ENCODE results near the gene RSPRY1.
"Not testable (repeated sequence)": the region's sequence is repeated elsewhere in the genome, so short reads cannot be mapped to it uniquely, and the experiment has no call there.

Gene RSPRY1

GRCh38 chr16:57271867-57272495, 85.9 kb downstream of the RSPRY1 start:
- no peaks in the 10 kb centered on the region for H3K27me3 ChIP-seq (ENCODE audit: control insufficient read depth, insufficient read depth, low read length, poor library complexity, severe bottlenecking)
- peaks cover 17% of the 10 kb centered on the region for H3K4me1 ChIP-seq (ENCODE audit: control insufficient read depth, insufficient read depth, low read length)
- H3K4me3 ChIP-seq (ENCODE audit: insufficient read depth, low read depth, low read length) = no peak overlapping the region
- H3K36me3 ChIP-seq (ENCODE audit: control insufficient read depth, insufficient read depth, low read length) = no peaks in the 10 kb centered on the region
- no peaks in the 10 kb centered on the region for H3K9me3 ChIP-seq (ENCODE audit: control insufficient read depth, low read length)
- WGBS, 2 experiments = 92 to 94% methylated on average over 5 of the region's 5 CpGs
- H3K27ac ChIP-seq (ENCODE audit: insufficient read depth, low read depth, low read length, poor library complexity, severe bottlenecking) = no peak overlapping the region

DNA sequence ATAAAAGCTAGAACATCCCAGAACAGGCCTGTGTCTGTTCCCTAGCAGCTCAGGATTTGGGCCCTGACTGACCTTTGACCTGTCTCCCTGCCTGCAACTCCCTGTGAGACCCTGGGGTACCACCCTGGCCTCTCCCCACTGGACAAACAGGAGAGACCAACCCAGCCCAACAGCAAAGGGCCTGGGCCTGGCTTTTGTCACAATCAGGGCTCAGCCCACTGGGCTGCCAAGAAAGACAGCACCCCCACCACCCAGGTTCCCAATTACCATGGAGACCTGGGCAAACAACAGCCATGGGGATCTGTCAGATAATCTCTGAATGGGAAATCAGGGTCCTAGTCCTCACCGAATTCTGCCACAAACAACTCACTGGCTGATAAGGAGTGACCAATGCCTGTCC, 87.2 kb downstream of the RSPRY1 start:
- Histone ChIP-seq H3K27ac (ENCODE audit: insufficient read depth, low read depth, low read length, poor library complexity, severe bottlenecking) (peak overlapping the region; percentile 58), H3K9me3 (ENCODE audit: control insufficient read depth, low read length) (no peaks in the 10 kb centered on the region), H3K4me3 (ENCODE audit: insufficient read depth, low read depth, low read length) (no peak overlapping the region), H3K27me3 (ENCODE audit: control insufficient read depth, insufficient read depth, low read length, poor library complexity, severe bottlenecking) (no peaks in the 10 kb centered on the region), H3K4me1 (ENCODE audit: control insufficient read depth, insufficient read depth, low read length) (peaks cover 17% of the 10 kb centered on the region), H3K36me3 (ENCODE audit: control insufficient read depth, insufficient read depth, low read length) (no peaks in the 10 kb centered on the region)
- 69% methylated on average over 1 of the region's 1 CpG for WGBS, 2 experiments

DNA sequence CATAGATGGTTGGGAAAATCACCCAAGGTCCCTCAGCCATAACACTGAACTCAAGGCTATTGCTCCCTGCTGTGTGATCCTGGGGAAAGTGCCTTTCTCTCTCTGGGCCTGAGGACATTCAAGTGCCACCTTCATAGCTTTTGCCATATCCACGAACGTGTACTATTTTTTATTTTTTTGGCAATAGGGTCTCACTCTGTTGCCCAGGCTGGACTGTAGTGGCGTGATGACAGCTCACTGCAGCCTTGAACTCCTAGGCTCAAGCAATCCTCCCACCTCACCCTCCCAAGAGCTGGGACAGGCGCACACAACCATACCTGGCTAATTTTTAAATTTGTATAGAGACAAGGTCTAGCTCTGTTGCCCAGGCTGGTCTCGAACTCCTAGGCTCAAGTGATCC, 87.7 kb downstream of the RSPRY1 start:
- 91 to 93% methylated on average over 5 of the region's 5 CpGs for WGBS, 2 experiments

GRCh38 chr16:57275946-57276345, 89.8 kb downstream of the RSPRY1 start:
- H3K4me1 ChIP-seq (ENCODE audit: control insufficient read depth, insufficient read depth, low read length); H3K4me3 ChIP-seq (ENCODE audit: insufficient read depth, low read depth, low read length); H3K9me3 ChIP-seq (ENCODE audit: control insufficient read depth, low read length); H3K27ac ChIP-seq (ENCODE audit: insufficient read depth, low read depth, low read length, poor library complexity, severe bottlenecking); H3K27me3 ChIP-seq (ENCODE audit: control insufficient read depth, insufficient read depth, low read length, poor library complexity, severe bottlenecking); H3K36me3 ChIP-seq (ENCODE audit: control insufficient read depth, insufficient read depth, low read length): not testable (repeated sequence)
- 89 to 93% methylated on average over 5 of the region's 5 CpGs for WGBS, 2 experiments

More for the DNA sequence above, 87.7 kb downstream of the RSPRY1 start:
- H3K4me1 ChIP-seq (ENCODE audit: control insufficient read depth, insufficient read depth, low read length) = peaks cover 17% of the 10 kb centered on the region
- H3K9me3 ChIP-seq (ENCODE audit: control insufficient read depth, low read length) = no peaks in the 10 kb centered on the region
- no peaks in the 10 kb centered on the region for H3K36me3 ChIP-seq (ENCODE audit: control insufficient read depth, insufficient read depth, low read length)
- no peaks in the 10 kb centered on the region for H3K27me3 ChIP-seq (ENCODE audit: control insufficient read depth, insufficient read depth, low read length, poor library complexity, severe bottlenecking)
- no peak overlapping the region for H3K4me3 ChIP-seq (ENCODE audit: insufficient read depth, low read depth, low read length)
- no peak overlapping the region for H3K27ac ChIP-seq (ENCODE audit: insufficient read depth, low read depth, low read length, poor library complexity, severe bottlenecking)

GRCh38 chr16:57276596-57276995, 90.5 kb downstream of the RSPRY1 start:
- Histone ChIP-seq H3K4me1 (ENCODE audit: control insufficient read depth, insufficient read depth, low read length) (peaks cover 5% of the 10 kb centered on the region), H3K27me3 (ENCODE audit: control insufficient read depth, insufficient read depth, low read length, poor library complexity, severe bottlenecking) (no peaks in the 10 kb centered on the region), H3K9me3 (ENCODE audit: control insufficient read depth, low read length) (no peaks in the 10 kb centered on the region), H3K4me3 (ENCODE audit: insufficient read depth, low read depth, low read length) (no peak overlapping the region), H3K27ac (ENCODE audit: insufficient read depth, low read depth, low read length, poor library complexity, severe bottlenecking) (no peak overlapping the region), H3K36me3 (ENCODE audit: control insufficient read depth, insufficient read depth, low read length) (no peaks in the 10 kb centered on the region)
- WGBS, 2 experiments = 90 to 92% methylated on average over 5 of the region's 5 CpGs

- WGBS, 2 experiments = 100% methylated on average over 1 of the region's 1 CpG; no CpG with 5 or more reads in 1 of the 2 experiments
- H3K36me3 ChIP-seq (ENCODE audit: control insufficient read depth, insufficient read depth, low read length) = no peaks in the 10 kb centered on the region
- H3K4me1 ChIP-seq (ENCODE audit: control insufficient read depth, insufficient read depth, low read length) = peaks cover 5% of the 10 kb centered on the region
- peaks cover 7% of the 10 kb centered on the region for H3K27me3 ChIP-seq (ENCODE audit: control insufficient read depth, insufficient read depth, low read length, poor library complexity, severe bottlenecking)
- H3K9me3 ChIP-seq (ENCODE audit: control insufficient read depth, low read length) = no peaks in the 10 kb centered on the region
- H3K4me3 ChIP-seq (ENCODE audit: insufficient read depth, low read depth, low read length) = no peak overlapping the region
- no peak overlapping the region for H3K27ac ChIP-seq (ENCODE audit: insufficient read depth, low read depth, low read length, poor library complexity, severe bottlenecking)
Measured at GRCh38 chr16:57277586-57277985, 91.5 kb downstream of the RSPRY1 start.

- no peak overlapping the region for H3K4me3 ChIP-seq (ENCODE audit: insufficient read depth, low read depth, low read length)
- no peaks in the 10 kb centered on the region for H3K4me1 ChIP-seq (ENCODE audit: control insufficient read depth, insufficient read depth, low read length)
- no peaks in the 10 kb centered on the region for H3K9me3 ChIP-seq (ENCODE audit: control insufficient read depth, low read length)
- H3K27me3 ChIP-seq (ENCODE audit: control insufficient read depth, insufficient read depth, low read length, poor library complexity, severe bottlenecking) = peaks cover 16% of the 10 kb centered on the region
- H3K36me3 ChIP-seq (ENCODE audit: control insufficient read depth, insufficient read depth, low read length) = no peaks in the 10 kb centered on the region
- 88 to 89% methylated on average over 4 of the region's 4 CpGs for WGBS, 2 experiments
- H3K27ac ChIP-seq (ENCODE audit: insufficient read depth, low read depth, low read length, poor library complexity, severe bottlenecking) = no peak overlapping the region
Measured at GRCh38 chr16:57278494-57278893, 92.4 kb downstream of the RSPRY1 start.

DNA sequence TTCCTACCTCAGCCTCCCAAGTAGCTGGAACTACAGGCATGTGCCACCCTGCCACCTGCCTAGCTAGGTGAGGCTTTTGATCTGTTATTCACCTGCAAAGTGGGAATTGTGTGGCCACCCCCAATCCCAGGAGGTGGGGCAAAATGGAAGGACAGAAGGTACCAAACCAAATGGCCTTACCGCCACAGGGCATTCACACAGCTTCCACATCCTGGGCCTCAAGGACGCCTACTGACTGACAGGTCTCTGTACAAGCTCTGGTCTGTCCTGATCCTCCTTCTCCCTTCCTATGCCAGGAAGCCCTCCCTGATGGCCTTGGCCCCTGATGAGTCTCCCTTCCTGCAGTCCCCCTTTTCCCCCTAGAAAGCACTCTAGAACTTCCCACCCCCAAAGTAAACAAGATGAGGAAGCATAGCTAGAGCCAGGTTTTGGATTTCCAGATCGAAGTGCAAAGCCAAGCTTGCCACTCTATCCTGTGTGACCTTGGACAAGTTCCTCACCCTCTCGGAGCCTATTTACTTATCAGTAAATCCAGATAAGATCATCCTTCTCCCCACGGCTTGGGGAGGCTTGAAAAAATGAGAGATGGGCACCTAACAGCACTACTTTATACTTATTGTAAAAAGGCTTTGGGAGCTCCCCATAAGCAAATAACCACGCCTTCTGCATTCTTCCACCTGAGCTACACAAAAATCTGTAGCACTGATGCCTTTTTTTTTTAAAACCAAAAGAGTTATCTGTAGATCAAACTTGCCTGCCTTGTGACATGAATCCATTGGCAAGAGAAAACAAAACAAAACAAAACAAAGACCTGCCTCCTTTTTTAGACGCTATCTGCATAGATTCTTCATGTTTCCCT, 93.9 kb downstream of the RSPRY1 start:
- Histone ChIP-seq H3K4me1 (ENCODE audit: control insufficient read depth, insufficient read depth, low read length) (peaks cover 6% of the 10 kb centered on the region), H3K27ac (ENCODE audit: insufficient read depth, low read depth, low read length, poor library complexity, severe bottlenecking) (no peak overlapping the region), H3K4me3 (ENCODE audit: insufficient read depth, low read depth, low read length) (no peak overlapping the region), H3K36me3 (ENCODE audit: control insufficient read depth, insufficient read depth, low read length) (no peaks in the 10 kb centered on the region), H3K27me3 (ENCODE audit: control insufficient read depth, insufficient read depth, low read length, poor library complexity, severe bottlenecking) (peaks cover 31% of the 10 kb centered on the region), H3K9me3 (ENCODE audit: control insufficient read depth, low read length) (no peaks in the 10 kb centered on the region)
- 86 to 90% methylated on average over 7 of the region's 7 CpGs for WGBS, 2 experiments

GRCh38 chr16:57281791-57282190, 95.7 kb downstream of the RSPRY1 start:
- Histone ChIP-seq H3K27me3 (ENCODE audit: control insufficient read depth, insufficient read depth, low read length, poor library complexity, severe bottlenecking) (peaks cover 39% of the 10 kb centered on the region), H3K4me3 (ENCODE audit: insufficient read depth, low read depth, low read length) (no peak overlapping the region), H3K9me3 (ENCODE audit: control insufficient read depth, low read length) (no peaks in the 10 kb centered on the region), H3K27ac (ENCODE audit: insufficient read depth, low read depth, low read length, poor library complexity, severe bottlenecking) (no peak overlapping the region), H3K4me1 (ENCODE audit: control insufficient read depth, insufficient read depth, low read length) (peaks cover 6% of the 10 kb centered on the region), H3K36me3 (ENCODE audit: control insufficient read depth, insufficient read depth, low read length) (no peaks in the 10 kb centered on the region)
- 95% methylated on average over 3 of the region's 3 CpGs for WGBS, 2 experiments

DNA sequence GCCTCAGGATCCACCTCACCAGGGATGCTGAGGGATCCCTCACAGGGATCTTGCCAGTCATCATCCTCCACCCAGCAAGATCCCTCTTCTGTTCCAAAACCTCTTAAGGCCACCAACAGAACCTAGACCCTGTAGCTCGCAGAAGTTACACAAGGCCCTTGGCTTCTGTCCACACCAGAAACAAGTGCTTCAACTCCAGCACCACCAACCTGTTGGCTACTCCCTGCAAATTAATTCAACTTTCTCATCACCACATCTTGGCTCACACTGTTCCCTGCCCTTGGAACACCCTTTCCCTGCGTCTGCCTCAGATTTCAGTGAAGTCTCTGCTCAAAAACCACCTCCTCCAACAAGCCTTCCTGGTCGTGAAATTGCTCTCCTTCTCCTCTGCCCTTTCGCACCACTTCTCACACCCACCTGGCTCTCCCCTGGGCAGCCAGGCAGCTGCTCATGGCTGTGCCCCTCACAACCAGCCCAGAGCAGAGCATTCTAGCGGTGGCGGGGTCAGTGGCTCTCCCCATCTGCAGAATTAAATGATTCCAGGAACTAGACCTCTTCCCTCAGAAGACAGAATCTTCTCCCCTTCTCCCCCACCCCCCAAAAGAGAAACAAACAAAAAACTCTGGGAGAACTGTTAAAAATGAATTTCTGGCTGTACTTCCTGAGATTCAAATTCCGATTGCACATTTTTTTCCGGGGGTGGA, 96.5 kb downstream of the RSPRY1 start:
- Histone ChIP-seq H3K36me3 (ENCODE audit: control insufficient read depth, insufficient read depth, low read length) (no peaks in the 10 kb centered on the region), H3K9me3 (ENCODE audit: control insufficient read depth, low read length) (no peaks in the 10 kb centered on the region), H3K4me1 (ENCODE audit: control insufficient read depth, insufficient read depth, low read length) (peaks cover 6% of the 10 kb centered on the region), H3K27me3 (ENCODE audit: control insufficient read depth, insufficient read depth, low read length, poor library complexity, severe bottlenecking) (peaks cover 39% of the 10 kb centered on the region), H3K4me3 (ENCODE audit: insufficient read depth, low read depth, low read length) (no peak overlapping the region), H3K27ac (ENCODE audit: insufficient read depth, low read depth, low read length, poor library complexity, severe bottlenecking) (no peak overlapping the region)
- 90% methylated on average over 8 of the region's 8 CpGs for WGBS, 2 experiments

Measured in ectodermal cell (in vitro differentiated cells).